Gastroesophageal sphincter (tissue), 3 donors: ENCODE measurements around the gene LCORL.

Source experiments
- EP300 ChIP-seq: sonication (generic); formaldehyde crosslinking; IDR thresholded peaks from one replicate; pipeline ENCODE4 v1.6.1; 2017; ENCODE audit warnings: antibody characterized with exemption, mild to moderate bottlenecking
- POLR2A ChIP-seq, 2 donors: fragments of 450-650 bp; IDR thresholded peaks; one replicate each; pipeline ENCODE4 v1.6.1; 2017; ENCODE audit warnings: antibody characterized with exemption in 2 of 2, mild to moderate bottlenecking in 2 of 2, moderate library complexity in 1 of 2
- POLR2AphosphoS5 ChIP-seq: sonication (generic); formaldehyde crosslinking; IDR thresholded peaks from one replicate; pipeline ENCODE4 v1.6.1; 2017; ENCODE audit warnings: antibody characterized with exemption
- TF ChIP-seq, protein P1 (sequence below), 4 experiments: fragments of 200-600 bp in 2 of 4; fragments of 450-650 bp in 2 of 4; sonication (generic) in 1 of 4; IDR thresholded peaks; one replicate each; pipeline ENCODE4 v1.5.1; 2017 to 2019; ENCODE audit warnings: antibody characterized with exemption in 4 of 4, mild to moderate bottlenecking in 2 of 4, moderate library complexity in 2 of 4

DNA sequence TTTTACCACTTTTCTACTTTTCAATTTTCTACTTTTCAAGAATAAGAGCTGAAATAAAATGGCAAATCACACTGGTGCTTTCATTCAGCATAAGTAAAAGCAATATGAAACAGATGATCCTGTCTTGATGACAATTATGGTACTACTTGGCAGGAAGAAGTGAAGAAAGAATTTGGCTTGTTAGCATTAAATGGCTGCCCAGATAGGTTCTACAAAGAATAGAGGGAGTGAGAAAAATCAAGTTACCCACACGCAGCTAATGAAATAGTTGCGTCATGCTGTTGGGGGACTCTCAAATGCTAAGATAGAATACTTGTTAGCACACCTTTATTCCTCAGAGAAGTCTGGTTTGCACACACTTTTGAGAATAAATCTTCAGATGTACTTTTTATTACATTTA is 12.5 kb upstream of the LCORL start:
- TF ChIP-seq EP300 (no peak), POLR2A (IDR thresholded peaks at IDR 0.05) (no peak), POLR2AphosphoS5 (no peak)
- TF ChIP-seq, protein P1, sequence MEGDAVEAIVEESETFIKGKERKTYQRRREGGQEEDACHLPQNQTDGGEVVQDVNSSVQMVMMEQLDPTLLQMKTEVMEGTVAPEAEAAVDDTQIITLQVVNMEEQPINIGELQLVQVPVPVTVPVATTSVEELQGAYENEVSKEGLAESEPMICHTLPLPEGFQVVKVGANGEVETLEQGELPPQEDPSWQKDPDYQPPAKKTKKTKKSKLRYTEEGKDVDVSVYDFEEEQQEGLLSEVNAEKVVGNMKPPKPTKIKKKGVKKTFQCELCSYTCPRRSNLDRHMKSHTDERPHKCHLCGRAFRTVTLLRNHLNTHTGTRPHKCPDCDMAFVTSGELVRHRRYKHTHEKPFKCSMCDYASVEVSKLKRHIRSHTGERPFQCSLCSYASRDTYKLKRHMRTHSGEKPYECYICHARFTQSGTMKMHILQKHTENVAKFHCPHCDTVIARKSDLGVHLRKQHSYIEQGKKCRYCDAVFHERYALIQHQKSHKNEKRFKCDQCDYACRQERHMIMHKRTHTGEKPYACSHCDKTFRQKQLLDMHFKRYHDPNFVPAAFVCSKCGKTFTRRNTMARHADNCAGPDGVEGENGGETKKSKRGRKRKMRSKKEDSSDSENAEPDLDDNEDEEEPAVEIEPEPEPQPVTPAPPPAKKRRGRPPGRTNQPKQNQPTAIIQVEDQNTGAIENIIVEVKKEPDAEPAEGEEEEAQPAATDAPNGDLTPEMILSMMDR (IDR thresholded peaks at IDR 0.05): no peak
